C4-2B (cell line): ENCODE data around the gene LOXHD1.
A peak's percentile ranks its signal among the peaks of the same experiment; 100 is the strongest.

Experiments
- H3K27ac ChIP-seq: fragments of 450-650 bp; 2 replicates; pipeline ENCODE4 v1.5.1; 2017
- CTCF ChIP-seq: fragments of 450-650 bp; conservative IDR thresholded peaks from 2 replicates; pipeline ENCODE4 v1.5.1; 2017; ENCODE audit warnings: mild to moderate bottlenecking
- ZFX ChIP-seq: fragments of 450-650 bp; IDR thresholded peaks from 2 replicates; pipeline ENCODE4 v1.6.1; 2017

LOXHD1 gene

GRCh38 chr18:46497129-46497528 is 159.9 kb downstream of the LOXHD1 start:
- H3K27ac ChIP-seq, result no peak overlapping the region

GRCh38 chr18:46488471-46489213 is 168.4 kb downstream of the LOXHD1 start:
- TF ChIP-seq ZFX (no peak), CTCF (no peak)
- no peak overlapping the region for H3K27ac ChIP-seq

More at GRCh38 chr18:46497129-46497528, 159.9 kb downstream of the LOXHD1 start:
- no peak for TF ChIP-seq ZFX
- no peak for TF ChIP-seq CTCF

- H3K27ac ChIP-seq, result no peak overlapping the region
- TF ChIP-seq CTCF (no peak), ZFX (no peak)
Observed at GRCh38 chr18:46485675-46486194, 171.3 kb downstream of the LOXHD1 start.

- H3K27ac ChIP-seq, result no peak overlapping the region
- no peak for TF ChIP-seq CTCF
- TF ChIP-seq ZFX, result no peak
Observed at GRCh38 chr18:46484971-46485370, 172.0 kb downstream of the LOXHD1 start.

GRCh38 chr18:46482831-46483230 is 174.2 kb downstream of the LOXHD1 start:
- TF ChIP-seq CTCF (no peak), ZFX (no peak)
- no peak overlapping the region for H3K27ac ChIP-seq

- TF ChIP-seq CTCF (no peak), ZFX (no peak)
- H3K27ac ChIP-seq, result no peak overlapping the region
Observed at GRCh38 chr18:46481847-46482245, 175.2 kb downstream of the LOXHD1 start.

- TF ChIP-seq ZFX, result no peak
- peak; percentile 77 for TF ChIP-seq CTCF
- no peak overlapping the region for H3K27ac ChIP-seq
Observed at GRCh38 chr18:46481048-46481846, 175.8 kb downstream of the LOXHD1 start.
